GM23338 (cell line): ENCODE measurements around the gene ULK2. TPM values are rescaled to one million over a fixed set of nuclear protein-coding genes. Genes with fewer than 3 reads are reported as not detected.

Experiments
- ATAC-seq: fragments of 200-7000 bp; cut with Tn5 transposase; 3 replicates; pipeline ENCODE4 v1.9.1; 2020
- DNase-seq: peaks from one replicate; pipeline ENCODE4 v3.0.0-alpha.2; 2015; ENCODE audit warnings: low spot score
- H2AFZ ChIP-seq: fragments of 200-600 bp; sonication (generic); 2 replicates; pipeline ENCODE4 v1.8.0; 2016; ENCODE audit warnings: antibody characterized with exemption, mild to moderate bottlenecking, moderate library complexity
- H3F3A ChIP-seq: fragments of 200-600 bp; sonication (generic); replicated peaks from 2 replicates; pipeline ENCODE4 v1.8.0; 2017; ENCODE audit warnings: antibody characterized with exemption, mixed run types, low read depth
- H3K27ac ChIP-seq: fragments of 200-600 bp; sonication (generic); 2 replicates; pipeline ENCODE4 v1.6.1; 2016; ENCODE audit warnings: low read depth
- H3K27me3 ChIP-seq: fragments of 200-600 bp; sonication (generic); 2 replicates; pipeline ENCODE4 v1.8.0; 2016; ENCODE audit warnings: mild to moderate bottlenecking, mixed run types, moderate library complexity; ENCODE audit not compliant: insufficient read depth
- H3K36me3 ChIP-seq: fragments of 200-600 bp; sonication (generic); 2 replicates; pipeline ENCODE4 v1.8.0; 2016; ENCODE audit warnings: mild to moderate bottlenecking; ENCODE audit not compliant: insufficient read depth
- H3K4me1 ChIP-seq: fragments of 200-600 bp; sonication (generic); 2 replicates; pipeline ENCODE4 v1.8.0; 2016; ENCODE audit warnings: mild to moderate bottlenecking, moderate library complexity; ENCODE audit not compliant: insufficient read depth
- H3K4me2 ChIP-seq: fragments of 200-600 bp; sonication (generic); 2 replicates; pipeline ENCODE4 v1.7.1; 2017; ENCODE audit warnings: mixed run types
- H3K4me3 ChIP-seq: fragments of 200-600 bp; sonication (generic); 2 replicates; pipeline ENCODE4 v1.6.1; 2016; ENCODE audit warnings: mixed run types
- H3K79me2 ChIP-seq: fragments of 200-600 bp; sonication (generic); replicated peaks from 2 replicates; pipeline ENCODE4 v1.8.0; 2017; ENCODE audit warnings: mild to moderate bottlenecking; ENCODE audit not compliant: insufficient read depth
- H3K9me2 ChIP-seq: fragments of 200-600 bp; sonication (generic); 2 replicates; pipeline ENCODE4 v1.8.0; 2017; ENCODE audit not compliant: insufficient read depth
- H4K20me1 ChIP-seq: fragments of 200-600 bp; sonication (generic); replicated peaks from 2 replicates; pipeline ENCODE4 v1.8.0; 2017; ENCODE audit warnings: mild to moderate bottlenecking; ENCODE audit not compliant: insufficient read depth
- H3K27ac Mint-ChIP-seq: 2 replicates; pipeline ENCODE4 v1.8.0; 2020; ENCODE audit warnings: inconsistent platforms, mild to moderate bottlenecking, moderate library complexity, mixed read lengths
- H3K27me3 Mint-ChIP-seq: 3 replicates; pipeline ENCODE4 v1.8.0; 2022; ENCODE audit warnings: low read depth, mild to moderate bottlenecking, moderate library complexity, mixed read lengths, inconsistent platforms; ENCODE audit not compliant: insufficient read depth, poor library complexity
- H3K36me3 Mint-ChIP-seq: 3 replicates; pipeline ENCODE4 v1.8.0; 2021; ENCODE audit warnings: low read depth, mild to moderate bottlenecking, inconsistent platforms, moderate library complexity, mixed read lengths
- H3K4me1 Mint-ChIP-seq: 3 replicates; pipeline ENCODE4 v1.8.0; 2020; ENCODE audit warnings: mild to moderate bottlenecking, inconsistent platforms, mixed read lengths
- H3K4me3 Mint-ChIP-seq: 3 replicates; pipeline ENCODE4 v1.8.0; 2021; ENCODE audit warnings: moderate library complexity, mild to moderate bottlenecking, inconsistent platforms, mixed read lengths
- H3K9me3 Mint-ChIP-seq: 3 replicates; pipeline ENCODE4 v1.8.0; 2020; ENCODE audit warnings: moderate library complexity, mild to moderate bottlenecking, inconsistent platforms, mixed read lengths
- CREB1 ChIP-seq: fragments of 250-450 bp; sonication (Bioruptor Pico); IDR thresholded peaks from 2 replicates; pipeline ENCODE4 v1.5.0; 2020; ENCODE audit warnings: low read depth, mild to moderate bottlenecking, moderate library complexity
- CTCF ChIP-seq, 2 experiments: fragments of 200-600 bp in 1 of 2; sonication (generic) in 1 of 2; conservative IDR thresholded peaks; 2 replicates each; pipeline versions ENCODE4 v1.5.1 to v1.6.1; 2016 to 2017; ENCODE audit warnings: antibody characterized with exemption in 2 of 2, low read depth in 2 of 2, mild to moderate bottlenecking in 2 of 2, moderate library complexity in 1 of 2
- ETS1 ChIP-seq: IDR thresholded peaks from 2 replicates; pipeline ENCODE4 v1.6.1; 2016; ENCODE audit warnings: antibody characterized with exemption
- EZH2 ChIP-seq: fragments of 200-600 bp; sonication (generic); IDR thresholded peaks from one replicate; pipeline ENCODE4 v1.8.0; 2017; ENCODE audit warnings: antibody characterized with exemption, mild to moderate bottlenecking, low read depth; ENCODE audit not compliant: unreplicated experiment
- EZH2phosphoT487 ChIP-seq: fragments of 200-600 bp; sonication (generic); IDR thresholded peaks from one replicate; pipeline ENCODE4 v1.8.1; 2018; ENCODE audit warnings: antibody characterized with exemption; ENCODE audit not compliant: unreplicated experiment
- JUNB ChIP-seq: IDR thresholded peaks from one replicate; pipeline ENCODE4 v1.6.1; 2016; ENCODE audit warnings: antibody characterized with exemption; ENCODE audit not compliant: unreplicated experiment
- POLR2AphosphoS5 ChIP-seq: IDR thresholded peaks from 2 replicates; pipeline ENCODE4 v1.6.1; 2016; ENCODE audit warnings: antibody characterized with exemption, low read depth
- REST ChIP-seq: IDR thresholded peaks from one replicate; pipeline ENCODE4 v1.6.1; 2018; ENCODE audit warnings: antibody characterized with exemption; ENCODE audit not compliant: unreplicated experiment
- STAT1 ChIP-seq: IDR thresholded peaks from one replicate; pipeline ENCODE4 v1.6.1; 2016; ENCODE audit warnings: antibody characterized with exemption; ENCODE audit not compliant: unreplicated experiment
- ZNF114 ChIP-seq: fragments of 250-450 bp; sonication (Bioruptor Pico); IDR thresholded peaks from 2 replicates; pipeline ENCODE4 v1.5.0; 2020; ENCODE audit warnings: mild to moderate bottlenecking, moderate library complexity
- ZNF331 ChIP-seq: fragments of 250-450 bp; sonication (Bioruptor Pico); IDR thresholded peaks from 2 replicates; pipeline ENCODE4 v1.5.0; 2020; ENCODE audit warnings: low read depth, mild to moderate bottlenecking, moderate library complexity
- polyA plus RNA-seq: library from polyadenylated mRNA; unstranded; fragments of >200 nt; fragmentation: Nextera tagmentation; extraction: Ambion mirVana; gene quantifications from 2 replicates; pipeline ENCODE4 v1.2.1, GENCODE V29; 2016
- total RNA-seq: library from RNA; depleted of rRNA; stranded (reverse); fragments of >200 nt; shearing (Covaris generic); gene quantifications from 2 replicates; pipeline ENCODE4 v1.2.3, GENCODE V29; 2014

The ULK2 gene
- total and polyA plus RNA-seq, 2 experiments from 2014 or later: 1.6 to 3.0 TPM

- TF ChIP-seq CTCF (conservative IDR thresholded peaks at IDR 0.05; ENCODE audit: low read depth in 2 of 2) (no peak), STAT1 (no peak), ETS1 (no peak), JUNB (no peak), EZH2phosphoT487 (no peak), ZNF114 (CRISPR knock-in tag) (no peak), REST (no peak), ZNF331 (CRISPR knock-in tag) (no peak), POLR2AphosphoS5 (no peak)
Observed at GRCh38 chr17:19886116-19886515, 18.4 kb upstream of the ULK2 start.

GRCh38 chr17:19883537-19884215 lies 15.9 kb upstream of the ULK2 start:
- no peaks in the 10 kb centered on the region for H3K27me3 ChIP-seq
- H3K36me3 ChIP-seq: no peaks in the 10 kb centered on the region
- Mint-ChIP-seq H3K9me3 (no peaks in the 10 kb centered on the region), H3K36me3 (no peaks in the 10 kb centered on the region), H3K4me3 (no peak overlapping the region), H3K27me3 (peaks cover 6% of the 10 kb centered on the region), H3K27ac (no peak overlapping the region), H3K4me1 (no peaks in the 10 kb centered on the region)
- H4K20me1 ChIP-seq: no peaks in the 10 kb centered on the region
- no peak overlapping the region for H3K4me2 ChIP-seq
- H3K79me2 ChIP-seq: no peaks in the 10 kb centered on the region
- no peak for ATAC-seq
- H3K4me3 ChIP-seq: no peak overlapping the region
- H3K9me2 ChIP-seq: no peaks in the 10 kb centered on the region
- H2AFZ ChIP-seq: no peak overlapping the region
- H3K4me1 ChIP-seq: no peaks in the 10 kb centered on the region
- no peak overlapping the region for H3K27ac ChIP-seq
- no peaks in the 10 kb centered on the region for H3F3A ChIP-seq
- DNase-seq: no peak
- no peak for TF ChIP-seq STAT1
- no peak for TF ChIP-seq EZH2phosphoT487
- TF ChIP-seq JUNB: no peak
- no peak for TF ChIP-seq CTCF (conservative IDR thresholded peaks at IDR 0.05; ENCODE audit: low read depth in 2 of 2)
- no peak for TF ChIP-seq ZNF331 (CRISPR knock-in tag)
- TF ChIP-seq EZH2: no peak
- no peak for TF ChIP-seq CREB1 (CRISPR knock-in tag)

More at GRCh38 chr17:19886116-19886515, 18.4 kb upstream of the ULK2 start:
- ATAC-seq: no peak
- Histone ChIP-seq H3K4me1 (no peaks in the 10 kb centered on the region), H3K4me3 (no peak overlapping the region), H4K20me1 (no peaks in the 10 kb centered on the region), H3K4me2 (no peak overlapping the region), H3K79me2 (no peaks in the 10 kb centered on the region), H2AFZ (no peak overlapping the region), H3K27ac (no peak overlapping the region), H3F3A (no peaks in the 10 kb centered on the region), H3K36me3 (no peaks in the 10 kb centered on the region), H3K9me2 (no peaks in the 10 kb centered on the region), H3K27me3 (no peaks in the 10 kb centered on the region)
- H3K36me3 Mint-ChIP-seq: no peaks in the 10 kb centered on the region
- no peaks in the 10 kb centered on the region for H3K4me1 Mint-ChIP-seq
- peaks cover 5% of the 10 kb centered on the region for H3K27me3 Mint-ChIP-seq
- H3K9me3 Mint-ChIP-seq: no peaks in the 10 kb centered on the region
- no peak overlapping the region for H3K4me3 Mint-ChIP-seq
- no peak for DNase-seq
- no peak overlapping the region for H3K27ac Mint-ChIP-seq
